PC-3 (cell line): ENCODE data around the gene CD40.

Source experiments
- CTCF ChIP-seq: fragments of 300-600 bp; sonication (generic); conservative IDR thresholded peaks from 2 replicates; pipeline ENCODE4 v1.5.1; 2017; ENCODE audit warnings: antibody characterized with exemption, low read depth, mild to moderate bottlenecking, low read length
- EZH2 ChIP-seq: fragments of 300-600 bp; sonication (generic); IDR thresholded peaks from one replicate; pipeline ENCODE4 v1.6.1; 2017; ENCODE audit warnings: antibody characterized with exemption, mild to moderate bottlenecking, low read length; ENCODE audit not compliant: unreplicated experiment

- TF ChIP-seq CTCF (no peak), EZH2 (no peak)
Observed at GRCh38 chr20:46074006-46074405, 44.1 kb upstream of the CD40 start.
